MCF 10A (cell line): ENCODE measurements around the gene SCUBE1. TPM values are rescaled to one million over a fixed set of nuclear protein-coding genes. Genes with fewer than 3 reads are reported as not detected.

ENCODE experiments used
- BruUV-seq: library from RNA; stranded (reverse); fragments of 400-500 nt; replicated peaks from 2 replicates; lab custom pipeline; 2021; lab: Mats Ljungman, UMichigan
- CTCF ChIA-PET: fragments of 300-600 bp; sonication (Branson Sonifier 250); formaldehyde crosslinking; extraction: SDS; loops from one replicate; lab custom pipeline; 2021; ENCODE audit warnings: antibody characterized with exemption, inconsistent platforms; lab: Yijun Ruan, JAX
- POLR2A ChIA-PET: fragments of 300-600, 350-650 bp; sonication (Branson Sonifier 250); formaldehyde crosslinking; extraction: SDS; loops from one replicate; lab custom pipeline; 2020; ENCODE audit warnings: antibody characterized with exemption, inconsistent platforms; lab: Yijun Ruan, JAX
- DNase-seq: peaks from one replicate; pipeline ENCODE4 v3.0.0-alpha.2; 2018; ENCODE audit not compliant: unreplicated experiment
- H3K27ac Mint-ChIP-seq: one replicate; pipeline ENCODE4 v1.8.0; 2022; ENCODE audit warnings: mild to moderate bottlenecking, low read depth, mixed read lengths; ENCODE audit not compliant: unreplicated experiment
- H3K27me3 Mint-ChIP-seq: one replicate; pipeline ENCODE4 v1.8.0; 2022; ENCODE audit warnings: mixed read lengths; ENCODE audit not compliant: insufficient read depth, unreplicated experiment
- H3K36me3 Mint-ChIP-seq: one replicate; pipeline ENCODE4 v1.8.0; 2022; ENCODE audit warnings: mild to moderate bottlenecking, moderate library complexity, mixed read lengths; ENCODE audit not compliant: insufficient read depth, unreplicated experiment
- H3K4me1 Mint-ChIP-seq: one replicate; pipeline ENCODE4 v1.8.0; 2022; ENCODE audit warnings: mixed read lengths; ENCODE audit not compliant: insufficient read depth, unreplicated experiment
- H3K4me3 Mint-ChIP-seq: one replicate; pipeline ENCODE4 v1.8.0; 2022; ENCODE audit warnings: mild to moderate bottlenecking, moderate library complexity, mixed read lengths; ENCODE audit not compliant: unreplicated experiment
- H3K9me3 Mint-ChIP-seq: one replicate; pipeline ENCODE4 v1.8.0; 2022; ENCODE audit warnings: mixed read lengths; ENCODE audit not compliant: unreplicated experiment
- intact Hi-C: fragments of 100-400 bp; cut with micrococcal nuclease; formaldehyde crosslinking; loops from 2 replicates; pipeline ENCODE4 v1.14.1; 2022
- total RNA-seq: library from RNA; stranded (reverse); gene quantifications from 2 replicates; pipeline ENCODE4 v1.2.3, GENCODE V29; 2022
- TF ChIP-seq, protein P1 (sequence below): fragments of 200-600 bp; IDR thresholded peaks from one replicate; pipeline ENCODE4 v1.8.0; 2022; ENCODE audit warnings: antibody characterized with exemption, mild to moderate bottlenecking; ENCODE audit not compliant: unreplicated experiment

SCUBE1 gene
- total RNA-seq, 1 experiment from 2014 or later: not detected

DNA sequence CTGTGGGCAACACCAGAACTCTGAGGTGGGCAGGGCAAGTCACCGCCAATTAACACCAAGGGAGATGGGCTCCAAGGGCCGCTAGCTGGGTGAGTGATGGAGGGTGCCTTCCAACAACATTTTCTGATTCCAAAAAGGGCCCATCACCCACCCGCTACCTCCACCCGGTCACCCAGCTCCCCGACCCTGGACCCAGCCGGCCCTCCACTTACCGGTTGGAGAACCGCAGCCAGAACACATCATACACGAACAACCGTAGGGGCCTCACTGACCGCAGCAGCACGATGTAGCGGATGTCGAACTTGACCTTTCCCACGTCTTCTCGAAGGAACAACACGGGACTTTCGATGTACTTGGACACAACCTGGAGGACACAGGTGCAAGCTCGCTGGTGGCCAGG lies 171.0 kb downstream of the SCUBE1 start:
- H3K27ac Mint-ChIP-seq: no peak overlapping the region
- BruUV-seq: no TSS peak
- DNase-seq: no peak
- TF ChIP-seq, protein P1, sequence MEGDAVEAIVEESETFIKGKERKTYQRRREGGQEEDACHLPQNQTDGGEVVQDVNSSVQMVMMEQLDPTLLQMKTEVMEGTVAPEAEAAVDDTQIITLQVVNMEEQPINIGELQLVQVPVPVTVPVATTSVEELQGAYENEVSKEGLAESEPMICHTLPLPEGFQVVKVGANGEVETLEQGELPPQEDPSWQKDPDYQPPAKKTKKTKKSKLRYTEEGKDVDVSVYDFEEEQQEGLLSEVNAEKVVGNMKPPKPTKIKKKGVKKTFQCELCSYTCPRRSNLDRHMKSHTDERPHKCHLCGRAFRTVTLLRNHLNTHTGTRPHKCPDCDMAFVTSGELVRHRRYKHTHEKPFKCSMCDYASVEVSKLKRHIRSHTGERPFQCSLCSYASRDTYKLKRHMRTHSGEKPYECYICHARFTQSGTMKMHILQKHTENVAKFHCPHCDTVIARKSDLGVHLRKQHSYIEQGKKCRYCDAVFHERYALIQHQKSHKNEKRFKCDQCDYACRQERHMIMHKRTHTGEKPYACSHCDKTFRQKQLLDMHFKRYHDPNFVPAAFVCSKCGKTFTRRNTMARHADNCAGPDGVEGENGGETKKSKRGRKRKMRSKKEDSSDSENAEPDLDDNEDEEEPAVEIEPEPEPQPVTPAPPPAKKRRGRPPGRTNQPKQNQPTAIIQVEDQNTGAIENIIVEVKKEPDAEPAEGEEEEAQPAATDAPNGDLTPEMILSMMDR: no peak
- no peak overlapping the region for H3K4me3 Mint-ChIP-seq
- no peaks in the 10 kb centered on the region for H3K27me3 Mint-ChIP-seq
- CTCF ChIA-PET: interaction anchor here (1.2 kb wide), 1 partner anchor 16 kb away, joined by 3 read pairs; no protein-coding TSS in a partner anchor
- H3K4me1 Mint-ChIP-seq: no peaks in the 10 kb centered on the region
- H3K9me3 Mint-ChIP-seq: no peaks in the 10 kb centered on the region
- H3K36me3 Mint-ChIP-seq: peaks cover 62% of the 10 kb centered on the region
- POLR2A ChIA-PET: interaction anchor here (0.6 to 1.0 kb wide), 3 partner anchors 11 to 15 kb away, joined by 3 to 4 read pairs (median 4); no protein-coding TSS in a partner anchor
- intact Hi-C loops: no loop called here

DNA sequence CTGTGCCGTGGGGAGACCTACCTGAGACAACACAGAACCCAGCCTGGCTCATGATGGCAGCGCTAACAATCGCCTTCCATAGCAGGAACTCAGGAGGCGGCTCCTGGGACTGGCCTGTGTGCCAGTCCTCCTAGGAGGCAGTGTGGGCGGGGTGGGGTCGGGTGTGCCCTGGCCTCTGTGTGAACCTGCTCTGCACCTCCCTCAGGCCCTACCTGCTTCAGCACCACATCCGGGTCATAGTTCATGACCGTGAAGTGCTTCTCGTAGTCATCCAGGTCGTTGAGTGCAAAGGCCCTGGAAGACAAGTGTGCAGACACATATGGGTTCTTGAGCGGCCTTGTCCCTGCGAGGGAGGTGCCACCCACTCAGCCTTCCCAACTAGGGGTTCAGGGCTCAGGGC lies 171.6 kb downstream of the SCUBE1 start:
- BruUV-seq: no TSS peak
- Mint-ChIP-seq H3K36me3 (peaks cover 56% of the 10 kb centered on the region), H3K4me1 (no peaks in the 10 kb centered on the region), H3K27ac (no peak overlapping the region), H3K9me3 (no peaks in the 10 kb centered on the region), H3K27me3 (no peaks in the 10 kb centered on the region), H3K4me3 (no peak overlapping the region)
- CTCF ChIA-PET: interaction anchor here (1.2 kb wide), 1 partner anchor 16 kb away, joined by 3 read pairs; no protein-coding TSS in a partner anchor
- POLR2A ChIA-PET: interaction anchor here (0.6 kb wide), 1 partner anchor 12 kb away, joined by 4 read pairs; no protein-coding TSS in a partner anchor
- no peak for DNase-seq
- intact Hi-C loops: no loop called here
- TF ChIP-seq, protein P1: no peak

DNA sequence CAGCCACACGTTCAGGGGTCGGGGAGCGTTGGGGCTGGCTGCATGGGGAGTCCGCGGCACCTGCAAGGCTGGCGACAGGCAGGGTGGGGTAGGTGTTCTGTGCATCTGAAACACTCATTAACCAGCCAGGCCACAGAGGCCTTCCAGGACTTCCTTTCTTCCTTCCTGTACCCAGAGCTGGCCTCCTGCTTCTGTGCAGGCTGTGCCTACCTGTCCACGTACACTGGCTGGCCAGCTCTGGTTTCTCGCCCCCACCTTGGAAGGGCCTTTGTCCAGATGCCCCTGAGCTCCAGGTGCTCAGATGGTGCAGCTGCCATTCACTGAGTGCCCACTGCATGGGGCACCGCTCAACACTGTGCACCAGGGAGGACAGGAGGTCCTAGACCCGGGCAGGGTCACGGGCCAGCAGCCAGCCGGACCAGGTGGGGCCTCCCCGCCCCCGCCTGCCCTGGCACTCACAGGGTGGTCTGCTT lies 172.1 kb downstream of the SCUBE1 start:
- TF ChIP-seq, protein P1: no peak
- BruUV-seq: no TSS peak
- ChIA-PET POLR2A (interaction anchor here (1.0 to 1.4 kb wide), 2 partner anchors 13 to 17 kb away, joined by 4 to 5 read pairs; no protein-coding TSS in a partner anchor), CTCF (no interaction called here)
- DNase-seq: no peak
- H3K27me3 Mint-ChIP-seq: no peaks in the 10 kb centered on the region
- H3K4me3 Mint-ChIP-seq: no peak overlapping the region
- no peaks in the 10 kb centered on the region for H3K9me3 Mint-ChIP-seq
- H3K27ac Mint-ChIP-seq: no peak overlapping the region
- intact Hi-C loops: no loop called here
- H3K4me1 Mint-ChIP-seq: no peaks in the 10 kb centered on the region
- H3K36me3 Mint-ChIP-seq: peaks cover 51% of the 10 kb centered on the region

DNA sequence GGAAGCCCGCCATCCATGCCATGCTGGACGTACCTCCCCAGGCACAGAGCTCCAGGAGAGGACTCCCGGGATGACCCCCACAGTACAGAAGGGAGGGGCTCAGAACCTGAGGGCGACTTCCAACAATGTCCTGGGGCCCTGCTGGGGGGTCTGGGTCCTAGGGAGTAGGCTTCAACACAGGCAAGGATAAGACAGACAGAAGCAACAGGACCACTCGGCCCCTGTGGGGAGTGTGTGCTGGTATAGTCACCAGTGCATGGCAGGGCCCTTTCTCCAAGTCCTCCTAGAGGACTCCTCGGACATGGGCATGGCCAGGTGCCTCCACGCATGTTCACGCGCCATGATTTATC lies 173.1 kb downstream of the SCUBE1 start:
- BruUV-seq: no TSS peak
- Mint-ChIP-seq H3K27me3 (no peaks in the 10 kb centered on the region), H3K36me3 (peaks cover 48% of the 10 kb centered on the region), H3K27ac (no peak overlapping the region), H3K4me3 (no peak overlapping the region), H3K9me3 (no peaks in the 10 kb centered on the region), H3K4me1 (no peaks in the 10 kb centered on the region)
- ChIA-PET CTCF (interaction anchor here (1.3 kb wide), 1 partner anchor 18 kb away, joined by 4 read pairs; no protein-coding TSS in a partner anchor), POLR2A (interaction anchor here (1.0 to 1.4 kb wide), 2 partner anchors 14 to 18 kb away, joined by 4 to 5 read pairs; no protein-coding TSS in a partner anchor)
- no peak for DNase-seq
- TF ChIP-seq, protein P1: no peak
- intact Hi-C loops: loop anchor here (1.0 kb wide), 1 partner anchor 11 kb away; no protein-coding TSS in a partner anchor
